ENCODE measurements around the gene RASSF7.

RASSF7 gene

DNA sequence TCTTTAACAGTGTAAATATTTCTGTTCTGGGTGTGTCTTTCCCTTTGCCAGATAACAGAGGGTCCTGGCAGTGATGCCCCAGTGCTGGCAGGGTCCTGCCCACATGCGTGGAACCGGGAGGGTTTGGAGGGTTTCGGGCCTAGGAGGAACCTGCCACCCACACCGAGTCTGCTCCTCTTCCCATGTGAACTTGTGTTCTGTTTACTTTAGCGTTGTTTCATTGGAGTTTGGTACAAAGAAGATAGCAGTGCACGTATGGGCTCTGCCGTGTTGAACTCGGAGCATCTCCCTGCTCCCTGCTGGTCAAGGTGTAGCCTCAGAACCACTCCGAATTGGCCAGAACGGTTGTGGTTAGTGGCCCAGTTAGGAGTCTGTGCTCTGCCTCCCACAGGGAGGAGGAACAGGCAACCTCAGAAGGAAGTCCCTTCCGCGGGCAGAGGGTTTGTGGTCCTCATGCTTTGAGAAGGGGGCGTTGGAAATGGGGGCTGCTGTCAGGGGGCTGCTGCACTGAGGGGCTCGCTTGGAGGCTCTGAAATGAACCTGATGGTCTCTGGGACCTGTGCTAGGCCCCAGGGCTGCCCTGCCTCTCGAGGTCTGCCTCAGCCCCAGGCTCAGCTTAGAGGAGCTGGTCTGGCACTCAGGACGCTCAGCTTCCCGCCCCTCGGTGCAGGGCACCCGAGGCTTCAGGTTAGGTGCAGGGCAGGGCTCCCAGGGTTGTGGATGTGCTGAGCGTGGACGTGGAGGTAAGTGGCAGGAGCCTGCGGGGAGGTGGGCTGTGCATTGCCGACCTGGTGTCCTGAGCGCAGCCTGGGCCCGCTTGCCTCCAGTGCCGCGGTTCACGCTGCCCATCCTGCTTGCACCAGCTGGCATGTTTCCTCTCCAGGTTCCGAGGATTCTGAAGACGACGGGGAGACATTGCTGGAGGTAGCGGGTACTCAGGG, 25.9 kb downstream of the RASSF7 start:
- DNase-seq (ENCODE audit: low read depth): no peak

DNA sequence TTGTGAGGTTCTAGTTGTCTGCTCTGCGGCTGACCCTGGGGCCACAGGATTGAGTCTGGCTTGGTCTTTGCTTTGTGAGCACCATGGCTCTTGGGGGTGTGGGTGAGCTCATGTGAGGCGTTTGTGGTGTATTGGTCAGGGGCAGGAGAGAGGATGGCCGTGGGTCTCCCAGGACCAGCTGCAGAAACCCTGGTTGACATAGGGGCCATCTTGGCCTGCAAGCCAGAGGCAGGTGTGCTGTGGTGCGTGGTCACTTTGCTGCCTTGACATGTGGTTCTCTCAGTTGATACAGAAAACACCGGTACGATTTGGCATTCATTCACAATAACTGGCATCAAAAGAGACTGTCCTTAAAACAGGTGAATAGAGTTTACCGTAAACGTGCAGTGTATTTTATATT, 26.8 kb downstream of the RASSF7 start:
- DNase-seq (ENCODE audit: low read depth): no peak

GRCh38 chr11:587978-588380, 27.2 kb downstream of the RASSF7 start:
- no peak for DNase-seq (ENCODE audit: low read depth)

GRCh38 chr11:589798-590197, 29.0 kb downstream of the RASSF7 start:
- DNase-seq (ENCODE audit: low read depth): no peak

GRCh38 chr11:590997-591396, 30.2 kb downstream of the RASSF7 start:
- no peak for DNase-seq (ENCODE audit: low read depth)

DNA sequence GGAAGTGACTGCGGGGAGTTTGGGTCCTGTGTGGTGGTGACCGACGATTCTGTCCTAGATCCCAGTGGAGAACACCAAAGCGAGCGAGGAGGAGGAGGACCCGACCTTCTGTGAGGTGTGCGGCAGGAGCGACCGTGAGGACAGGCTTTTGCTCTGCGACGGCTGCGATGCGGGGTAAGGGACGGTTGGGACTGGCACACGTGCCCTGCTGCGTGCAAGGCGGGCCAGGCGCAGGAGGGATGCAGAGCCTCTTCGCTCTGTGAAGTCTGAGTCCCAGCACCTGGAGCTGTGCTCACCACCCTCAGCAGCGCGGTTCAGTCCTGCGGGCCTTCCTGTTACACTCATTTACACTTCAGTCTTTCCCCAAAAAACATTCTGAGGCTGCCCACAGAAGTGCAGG, 31.7 kb downstream of the RASSF7 start:
- no peak for DNase-seq (ENCODE audit: low read depth)

GRCh38 chr11:592918-593317, 32.1 kb downstream of the RASSF7 start:
- DNase-seq (ENCODE audit: low read depth): no peak

DNA sequence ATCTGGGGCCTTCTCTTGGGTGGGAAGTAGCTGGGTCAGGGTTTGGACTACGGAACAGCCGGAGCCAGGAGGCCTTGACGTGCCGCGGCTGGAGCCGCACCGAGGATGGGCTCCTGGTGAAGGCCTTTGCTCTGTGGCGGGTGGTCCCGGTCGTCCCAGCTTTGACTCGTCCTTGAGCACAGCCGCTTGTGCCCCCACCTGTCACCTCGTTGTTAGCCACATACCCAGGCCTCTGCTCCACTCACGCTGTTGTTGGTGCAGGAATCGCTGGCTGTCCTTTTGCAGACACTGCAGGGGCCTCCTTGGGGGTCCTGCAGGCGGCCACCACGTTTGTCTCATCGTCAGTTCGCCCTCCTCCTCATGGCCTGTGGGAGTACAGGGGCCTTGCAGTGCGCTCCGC, 32.6 kb downstream of the RASSF7 start:
- DNase-seq (ENCODE audit: low read depth): no peak

- no peak for DNase-seq (ENCODE audit: low read depth)
Observed at GRCh38 chr11:595400-595799, 34.6 kb downstream of the RASSF7 start.

GRCh38 chr11:596374-596773, 35.6 kb downstream of the RASSF7 start:
- no peak for DNase-seq (ENCODE audit: low read depth)

DNA sequence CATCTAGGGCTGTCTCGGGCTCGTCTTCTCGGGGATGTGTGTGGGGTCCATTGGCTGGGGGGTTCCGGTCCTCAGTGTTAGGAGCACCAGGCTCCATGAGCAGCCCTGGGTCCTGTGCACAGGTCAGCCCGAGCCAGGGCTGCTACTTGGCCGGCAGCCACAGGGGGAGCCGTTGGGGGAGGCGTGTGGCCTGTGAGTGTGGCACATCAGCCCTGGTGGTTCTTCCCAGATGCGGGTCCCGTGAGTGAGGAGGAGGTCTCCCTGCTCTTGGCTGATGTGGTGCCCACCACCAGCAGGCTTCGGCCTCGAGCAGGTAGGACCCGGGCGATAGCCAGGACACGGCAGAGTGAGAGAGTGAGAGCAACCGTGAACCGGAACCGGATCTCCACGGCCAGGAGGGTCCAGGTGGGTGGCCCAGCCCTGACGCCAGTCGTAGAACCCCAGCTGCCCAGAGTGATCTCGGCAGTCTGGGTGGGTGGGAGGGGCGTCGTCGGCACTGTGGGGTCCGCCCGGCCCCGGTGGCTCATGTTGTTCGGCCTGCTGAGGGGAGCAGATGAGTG, 36.5 kb downstream of the RASSF7 start:
- DNase-seq (ENCODE audit: low read depth): no peak

GRCh38 chr11:598005-598680, 37.4 kb downstream of the RASSF7 start:
- no peak for DNase-seq (ENCODE audit: low read depth)

- DNase-seq (ENCODE audit: low read depth): no peak
Observed at GRCh38 chr11:601573-602245, 40.9 kb downstream of the RASSF7 start.

DNA sequence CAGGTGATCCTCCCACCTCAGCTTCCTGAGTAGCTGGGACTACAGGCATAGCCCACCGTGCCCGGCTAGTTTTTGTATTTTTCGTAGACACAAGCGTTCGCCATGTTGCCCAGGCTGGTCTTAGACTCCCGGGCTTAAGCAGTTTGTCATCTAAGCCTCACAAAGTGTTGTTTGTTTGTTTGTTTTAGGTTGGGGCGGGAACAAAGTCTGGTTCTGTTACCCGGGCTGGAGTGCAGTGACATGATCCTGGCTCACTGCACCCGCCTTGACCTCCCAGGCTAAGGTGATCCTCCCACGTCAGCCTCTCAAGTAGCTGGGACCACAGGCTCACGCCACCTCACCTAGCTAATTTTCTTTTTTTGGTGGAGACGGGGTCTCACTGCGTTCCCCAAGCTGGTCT, 42.4 kb downstream of the RASSF7 start:
- no peak for DNase-seq (ENCODE audit: low read depth)

GRCh38 chr11:605286-606129, 44.7 kb downstream of the RASSF7 start:
- no peak for DNase-seq (ENCODE audit: low read depth)

- DNase-seq (ENCODE audit: low read depth): no peak
Observed at GRCh38 chr11:606245-606644, 45.5 kb downstream of the RASSF7 start.

- no peak for DNase-seq (ENCODE audit: low read depth)
Observed at GRCh38 chr11:607020-607780, 46.4 kb downstream of the RASSF7 start.

DNA sequence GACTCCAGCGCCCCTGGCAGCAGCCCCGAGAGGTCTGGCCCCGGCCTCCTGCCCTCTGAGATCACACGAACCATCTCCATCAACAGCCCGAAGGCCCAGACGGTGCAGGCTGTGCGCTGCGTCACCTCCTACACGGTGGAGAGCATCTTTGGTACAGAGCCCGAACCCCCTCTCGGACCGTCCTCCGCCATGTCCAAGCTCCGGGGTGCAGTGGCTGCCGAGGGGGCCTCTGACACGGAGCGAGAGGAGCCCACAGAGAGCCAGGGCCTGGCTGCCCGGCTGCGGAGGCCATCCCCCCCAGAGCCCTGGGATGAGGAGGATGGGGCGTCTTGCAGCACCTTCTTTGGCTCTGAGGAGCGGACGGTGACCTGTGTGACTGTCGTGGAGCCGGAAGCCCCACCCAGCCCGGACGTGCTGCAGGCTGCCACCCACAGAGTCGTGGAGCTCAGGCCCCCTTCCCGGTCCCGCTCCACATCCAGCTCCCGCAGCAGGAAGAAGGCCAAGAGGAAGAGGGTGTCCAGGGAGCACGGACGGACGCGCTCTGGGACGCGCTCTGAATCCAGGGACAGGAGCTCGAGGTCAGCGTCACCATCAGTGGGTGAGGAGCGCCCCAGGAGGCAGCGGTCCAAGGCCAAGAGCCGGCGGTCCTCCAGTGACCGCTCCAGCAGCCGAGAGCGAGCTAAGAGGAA, 47.3 kb downstream of the RASSF7 start:
- no peak for DNase-seq (ENCODE audit: low read depth)

DNA sequence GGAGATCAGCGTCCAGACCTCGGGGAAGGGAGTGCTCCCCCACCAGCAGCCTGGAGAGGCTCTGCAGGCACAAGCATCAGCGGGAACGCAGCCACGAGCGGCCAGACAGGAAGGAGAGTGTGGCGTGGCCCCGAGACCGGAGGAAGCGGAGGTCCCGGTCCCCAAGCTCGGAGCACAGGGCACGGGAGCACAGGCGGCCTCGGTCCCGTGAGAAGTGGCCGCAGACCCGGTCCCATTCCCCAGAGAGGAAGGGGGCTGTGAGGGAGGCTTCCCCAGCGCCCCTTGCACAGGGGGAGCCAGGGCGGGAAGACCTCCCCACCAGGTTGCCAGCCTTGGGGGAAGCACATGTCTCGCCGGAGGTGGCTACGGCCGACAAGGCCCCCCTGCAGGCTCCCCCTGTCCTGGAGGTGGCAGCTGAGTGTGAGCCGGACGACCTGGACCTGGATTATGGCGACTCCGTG, 48.1 kb downstream of the RASSF7 start:
- DNase-seq (ENCODE audit: low read depth): no peak

DNA sequence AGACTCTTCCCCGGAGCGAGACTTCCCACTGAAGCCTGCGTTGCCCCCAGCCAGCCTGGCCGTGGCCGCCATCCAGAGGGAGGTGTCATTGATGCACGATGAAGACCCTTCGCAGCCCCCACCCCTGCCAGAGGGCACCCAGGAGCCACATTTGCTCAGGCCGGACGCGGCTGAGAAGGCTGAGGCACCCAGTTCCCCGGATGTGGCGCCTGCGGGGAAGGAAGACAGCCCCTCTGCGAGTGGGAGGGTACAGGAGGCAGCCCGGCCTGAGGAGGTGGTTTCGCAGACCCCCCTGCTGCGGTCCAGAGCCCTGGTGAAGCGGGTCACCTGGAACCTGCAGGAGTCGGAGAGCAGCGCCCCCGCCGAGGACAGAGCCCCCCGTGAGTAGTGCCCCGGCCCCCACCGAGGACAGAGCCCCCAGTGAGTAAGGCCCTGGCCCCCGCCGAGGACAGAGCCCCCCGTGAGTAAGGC, 48.6 kb downstream of the RASSF7 start:
- DNase-seq (ENCODE audit: low read depth): no peak

All from CMK (cell line).